ENCODE data around the gene CDK15. TPM values are rescaled to one million over a fixed set of nuclear protein-coding genes. Genes with fewer than 3 reads are reported as not detected.

Gene CDK15
- total and polyA plus RNA-seq, 2 experiments from 2014 or later: 0.27 TPM; not detected in 1

- Histone ChIP-seq H4K20me1 (replicated peaks; ENCODE audit: insufficient read depth) (peaks cover 5% of the 10 kb centered on the region; the same call in 1 of the 2 replicates), H3K9me2 (ENCODE audit: insufficient read depth) (no peaks in the 10 kb centered on the region), H3K4me1 (ENCODE audit: insufficient read depth) (peaks cover 44% of the 10 kb centered on the region), H3K36me3 (ENCODE audit: insufficient read depth) (no peaks in the 10 kb centered on the region), H3K27ac (ENCODE audit: low read depth) (peak overlapping the region; percentile 23; the same call in 1 of the 2 replicates), H3K4me3 (no peak overlapping the region), H2AFZ (no peak overlapping the region), H3F3A (replicated peaks; ENCODE audit: low read depth) (no peaks in the 10 kb centered on the region), H3K27me3 (ENCODE audit: insufficient read depth) (no peaks in the 10 kb centered on the region), H3K4me2 (peak overlapping the region; percentile 58), H3K79me2 (replicated peaks; ENCODE audit: insufficient read depth) (peaks cover 98% of the 10 kb centered on the region)
- DNase-seq (ENCODE audit: low spot score): peak; percentile 25
- no peaks in the 10 kb centered on the region for H3K9me3 Mint-ChIP-seq
- peak; percentile 52; the same call in 2 of the 3 replicates for ATAC-seq
- peaks cover 52% of the 10 kb centered on the region for H3K4me1 Mint-ChIP-seq
- H3K27me3 Mint-ChIP-seq (ENCODE audit: insufficient read depth, low read depth, poor library complexity): peaks cover 2% of the 10 kb centered on the region
- peak overlapping the region; percentile 14; the same call in 1 of the 3 replicates for H3K4me3 Mint-ChIP-seq
- TF ChIP-seq EZH2 (IDR thresholded peaks at IDR 0.05; ENCODE audit: low read depth, unreplicated experiment) (no peak), ZNF331 (CRISPR knock-in tag; IDR thresholded peaks at IDR 0.05; ENCODE audit: low read depth) (no peak), CTCF (conservative IDR thresholded peaks at IDR 0.05; ENCODE audit: low read depth in 2 of 2) (no peak), ZNF114 (CRISPR knock-in tag; IDR thresholded peaks at IDR 0.05) (no peak), REST (IDR thresholded peaks at IDR 0.05; ENCODE audit: unreplicated experiment) (no peak), NANOG (IDR thresholded peaks at IDR 0.05; ENCODE audit: borderline replicate concordance) (no peak)
- peak overlapping the region; percentile 65 for H3K27ac Mint-ChIP-seq
- H3K36me3 Mint-ChIP-seq (ENCODE audit: low read depth): no peaks in the 10 kb centered on the region
Measured at GRCh38 chr2:201773990-201774389, 32.3 kb upstream of the CDK15 start.

GRCh38 chr2:201774546-201774945 lies 31.8 kb upstream of the CDK15 start:
- H3K27ac Mint-ChIP-seq: no peak overlapping the region
- H3K36me3 Mint-ChIP-seq (ENCODE audit: low read depth): no peaks in the 10 kb centered on the region
- H3K27ac ChIP-seq (ENCODE audit: low read depth): no peak overlapping the region; the same call in 1 of the 2 replicates
- H3K4me1 ChIP-seq (ENCODE audit: insufficient read depth): peaks cover 49% of the 10 kb centered on the region
- no peaks in the 10 kb centered on the region for H3K9me3 Mint-ChIP-seq
- H3K27me3 Mint-ChIP-seq (ENCODE audit: insufficient read depth, low read depth, poor library complexity): peaks cover 2% of the 10 kb centered on the region
- peaks cover 5% of the 10 kb centered on the region; the same call in 1 of the 2 replicates for H4K20me1 ChIP-seq (replicated peaks; ENCODE audit: insufficient read depth)
- no peaks in the 10 kb centered on the region for H3K36me3 ChIP-seq (ENCODE audit: insufficient read depth)
- H3K27me3 ChIP-seq (ENCODE audit: insufficient read depth): no peaks in the 10 kb centered on the region
- no peak overlapping the region for H3K4me3 Mint-ChIP-seq
- peaks cover 56% of the 10 kb centered on the region for H3K4me1 Mint-ChIP-seq
- H3K4me2 ChIP-seq: peak overlapping the region; percentile 58; the same call in 1 of the 2 replicates
- ATAC-seq (no peak), DNase-seq (ENCODE audit: low spot score) (no peak)
- H2AFZ ChIP-seq: no peak overlapping the region
- H3K9me2 ChIP-seq (ENCODE audit: insufficient read depth): no peaks in the 10 kb centered on the region
- no peaks in the 10 kb centered on the region for H3F3A ChIP-seq (replicated peaks; ENCODE audit: low read depth)
- peaks cover 98% of the 10 kb centered on the region for H3K79me2 ChIP-seq (replicated peaks; ENCODE audit: insufficient read depth)
- H3K4me3 ChIP-seq: no peak overlapping the region
- TF ChIP-seq CTCF (conservative IDR thresholded peaks at IDR 0.05; ENCODE audit: low read depth in 2 of 2) (no peak), ZNF114 (CRISPR knock-in tag; IDR thresholded peaks at IDR 0.05) (no peak), ZNF462 (CRISPR knock-in tag; IDR thresholded peaks at IDR 0.05) (no peak)
